HG02571 (cell line): ENCODE measurements around the gene SLC26A1.

Experiments used
- ATAC-seq: cut with Tn5 transposase; IDR thresholded peaks from one replicate; pipeline ENCODE4 v1.9.1; 2021; ENCODE audit warnings: mild to moderate bottlenecking, moderate library complexity; ENCODE audit not compliant: unreplicated experiment

The SLC26A1 gene

GRCh38 chr4:1014291-1015167, 21.3 kb upstream of the SLC26A1 start:
- no peak for ATAC-seq

GRCh38 chr4:1013225-1014073, 20.2 kb upstream of the SLC26A1 start:
- no peak for ATAC-seq

- ATAC-seq, result no peak
Measured at GRCh38 chr4:1012034-1012739, 19.0 kb upstream of the SLC26A1 start.

- no peak for ATAC-seq
Measured at GRCh38 chr4:1011666-1012033, 18.4 kb upstream of the SLC26A1 start.

GRCh38 chr4:1011022-1011665, 17.9 kb upstream of the SLC26A1 start, which contains the start of gene FGFRL1:
Gene FGFRL1 (plus strand): TSS chr4:1011626. CDS start chr4:1012486, 860 bp downstream.
- peak; percentile 34 for ATAC-seq

GRCh38 chr4:1010395-1011021, 17.3 kb upstream of the SLC26A1 start:
- ATAC-seq, result peak; percentile 5

GRCh38 chr4:1009542-1010394, 16.6 kb upstream of the SLC26A1 start:
- peak; percentile 47 for ATAC-seq

GRCh38 chr4:1008840-1009541, 15.8 kb upstream of the SLC26A1 start:
- peak; percentile 4 for ATAC-seq

GRCh38 chr4:1006856-1007255, 13.7 kb upstream of the SLC26A1 start:
- ATAC-seq, result no peak

- no peak for ATAC-seq
Measured at GRCh38 chr4:1004557-1005485, 11.6 kb upstream of the SLC26A1 start.

GRCh38 chr4:1004071-1004418, 10.8 kb upstream of the SLC26A1 start:
- ATAC-seq, result no peak

GRCh38 chr4:1003271-1004070, 10.3 kb upstream of the SLC26A1 start:
- no peak for ATAC-seq

- ATAC-seq, result no peak
Measured at GRCh38 chr4:1002631-1003251, 9.5 kb upstream of the SLC26A1 start.

GRCh38 chr4:1002131-1002630, 9.0 kb upstream of the SLC26A1 start:
- ATAC-seq, result no peak

GRCh38 chr4:1001561-1002130, 8.4 kb upstream of the SLC26A1 start:
- no peak for ATAC-seq

- no peak for ATAC-seq
Measured at GRCh38 chr4:1000686-1001260, 7.6 kb upstream of the SLC26A1 start.
